HFFc6 (cell line): ENCODE measurements around the gene SLC7A14. TPM values are rescaled to one million over a fixed set of nuclear protein-coding genes. Genes with fewer than 3 reads are reported as not detected.

Experiments
- DNase-seq: peaks from one replicate; pipeline ENCODE4 v3.0.0-alpha.2; 2018
- H3K27ac Mint-ChIP-seq: 2 replicates; pipeline ENCODE4 v1.8.0; 2020; ENCODE audit warnings: mild to moderate bottlenecking, mixed read lengths
- H3K27me3 Mint-ChIP-seq: 2 replicates; pipeline ENCODE4 v1.8.0; 2021; ENCODE audit warnings: mild to moderate bottlenecking, moderate library complexity, mixed read lengths; ENCODE audit not compliant: insufficient read depth
- H3K36me3 Mint-ChIP-seq: 2 replicates; pipeline ENCODE4 v1.8.0; 2021; ENCODE audit warnings: low read depth, mixed read lengths
- H3K4me1 Mint-ChIP-seq: 2 replicates; pipeline ENCODE4 v1.8.0; 2020; ENCODE audit warnings: low read depth, mixed read lengths
- H3K4me3 Mint-ChIP-seq: 2 replicates; pipeline ENCODE4 v1.8.0; 2020; ENCODE audit warnings: mild to moderate bottlenecking, moderate library complexity, mixed read lengths
- H3K9me3 Mint-ChIP-seq: 2 replicates; pipeline ENCODE4 v1.8.0; 2020; ENCODE audit warnings: mild to moderate bottlenecking, mixed read lengths
- total RNA-seq, 6 experiments: library from RNA; stranded (reverse); fragmentation: NEBNext Ultra II Directional; extraction: Animal tissue kit (Norgen Biotek cat#: 25700); gene quantifications; 2 replicates in 1 of 6; 3 replicates in 5 of 6; pipeline ENCODE4 v1.2.3, GENCODE V29; 2021
- TF ChIP-seq, protein P1 (sequence below): fragments of 200-600 bp; sonication (generic); IDR thresholded peaks from 2 replicates; pipeline ENCODE4 v1.5.0; 2021; ENCODE audit warnings: antibody characterized with exemption, mild to moderate bottlenecking

The SLC7A14 gene
- total RNA-seq, 6 experiments from 2014 or later = 0.14 to 0.53 (median 0.39) TPM

DNA sequence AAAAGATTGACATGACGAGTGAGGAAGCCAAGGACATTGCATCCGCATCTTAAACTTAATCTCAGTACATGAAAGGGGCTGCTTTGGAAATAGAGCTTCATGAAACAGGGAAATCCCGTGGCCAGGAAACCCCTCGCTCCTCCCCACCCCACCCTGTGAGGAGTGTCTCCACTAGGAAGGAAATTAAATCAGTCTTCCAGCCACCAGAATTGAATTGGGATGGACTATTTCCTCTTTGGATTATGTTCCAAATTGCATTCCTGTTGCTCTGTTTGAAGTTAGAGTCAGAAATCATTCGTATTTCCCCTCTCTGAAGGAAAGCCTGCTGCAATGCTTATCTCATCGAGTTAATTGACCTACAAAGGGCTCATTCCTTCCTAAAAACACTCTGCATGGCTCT lies 131.4 kb downstream of the SLC7A14 start:
- H3K9me3 Mint-ChIP-seq = no peaks in the 10 kb centered on the region
- peaks cover 15% of the 10 kb centered on the region for H3K27me3 Mint-ChIP-seq
- no peak overlapping the region for H3K27ac Mint-ChIP-seq
- TF ChIP-seq, protein P1, sequence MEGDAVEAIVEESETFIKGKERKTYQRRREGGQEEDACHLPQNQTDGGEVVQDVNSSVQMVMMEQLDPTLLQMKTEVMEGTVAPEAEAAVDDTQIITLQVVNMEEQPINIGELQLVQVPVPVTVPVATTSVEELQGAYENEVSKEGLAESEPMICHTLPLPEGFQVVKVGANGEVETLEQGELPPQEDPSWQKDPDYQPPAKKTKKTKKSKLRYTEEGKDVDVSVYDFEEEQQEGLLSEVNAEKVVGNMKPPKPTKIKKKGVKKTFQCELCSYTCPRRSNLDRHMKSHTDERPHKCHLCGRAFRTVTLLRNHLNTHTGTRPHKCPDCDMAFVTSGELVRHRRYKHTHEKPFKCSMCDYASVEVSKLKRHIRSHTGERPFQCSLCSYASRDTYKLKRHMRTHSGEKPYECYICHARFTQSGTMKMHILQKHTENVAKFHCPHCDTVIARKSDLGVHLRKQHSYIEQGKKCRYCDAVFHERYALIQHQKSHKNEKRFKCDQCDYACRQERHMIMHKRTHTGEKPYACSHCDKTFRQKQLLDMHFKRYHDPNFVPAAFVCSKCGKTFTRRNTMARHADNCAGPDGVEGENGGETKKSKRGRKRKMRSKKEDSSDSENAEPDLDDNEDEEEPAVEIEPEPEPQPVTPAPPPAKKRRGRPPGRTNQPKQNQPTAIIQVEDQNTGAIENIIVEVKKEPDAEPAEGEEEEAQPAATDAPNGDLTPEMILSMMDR = no peak
- H3K4me1 Mint-ChIP-seq = peaks cover 5% of the 10 kb centered on the region; the same call in 1 of the 2 replicates
- DNase-seq = no peak
- no peaks in the 10 kb centered on the region for H3K36me3 Mint-ChIP-seq
- no peak overlapping the region for H3K4me3 Mint-ChIP-seq

DNA sequence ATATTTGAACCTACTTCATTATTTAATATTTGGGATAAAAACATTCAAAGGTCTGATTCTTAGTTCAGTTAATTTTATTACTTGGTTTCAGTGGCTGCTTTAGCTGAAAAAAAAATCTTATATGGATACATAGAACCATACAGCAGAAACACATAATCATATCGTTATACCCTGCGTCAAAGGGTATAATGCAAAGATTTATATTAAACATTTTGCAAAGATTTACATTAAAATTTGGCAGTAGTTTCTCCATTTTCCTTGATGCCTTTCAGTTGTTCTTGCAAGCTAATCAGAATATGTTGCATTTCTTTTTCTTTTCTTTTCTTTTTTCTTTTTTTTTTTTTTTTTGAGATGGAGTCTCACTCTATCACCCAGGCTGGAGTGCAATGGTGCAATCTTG lies 135.8 kb downstream of the SLC7A14 start:
- H3K4me3 Mint-ChIP-seq = no peak overlapping the region

DNA sequence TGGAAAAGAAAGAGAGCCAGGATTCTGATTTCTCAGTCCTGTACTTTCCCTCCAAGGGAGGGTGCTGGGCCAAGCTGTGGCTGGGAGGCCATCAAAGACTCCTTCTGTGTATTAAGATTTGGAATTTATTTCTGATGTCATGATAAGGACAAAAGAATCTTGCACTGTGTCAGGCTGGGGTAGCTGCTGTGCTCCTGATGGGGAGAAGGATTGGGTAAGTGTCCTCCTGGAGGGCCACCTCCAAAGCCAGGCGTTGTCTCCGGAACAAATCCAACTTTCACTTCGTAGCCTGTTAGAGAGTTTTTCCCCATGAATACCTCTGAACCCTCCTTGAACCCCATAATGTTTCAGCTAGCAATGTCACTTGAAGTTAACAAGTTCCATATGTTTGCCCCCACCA lies 137.3 kb downstream of the SLC7A14 start:
- no peak for DNase-seq
- Mint-ChIP-seq H3K27ac (no peak overlapping the region), H3K36me3 (no peaks in the 10 kb centered on the region), H3K9me3 (no peaks in the 10 kb centered on the region), H3K4me3 (no peak overlapping the region), H3K27me3 (peaks cover 2% of the 10 kb centered on the region; the same call in 1 of the 2 replicates), H3K4me1 (peaks cover 9% of the 10 kb centered on the region; the same call in 1 of the 2 replicates)
- TF ChIP-seq, protein P1 = no peak

More for the DNA sequence above, 135.8 kb downstream of the SLC7A14 start:
- Mint-ChIP-seq H3K27ac (no peak overlapping the region), H3K27me3 (no peaks in the 10 kb centered on the region), H3K36me3 (no peaks in the 10 kb centered on the region), H3K9me3 (no peaks in the 10 kb centered on the region), H3K4me1 (peaks cover 9% of the 10 kb centered on the region; the same call in 1 of the 2 replicates)
- DNase-seq = no peak
- TF ChIP-seq, protein P1 = no peak

DNA sequence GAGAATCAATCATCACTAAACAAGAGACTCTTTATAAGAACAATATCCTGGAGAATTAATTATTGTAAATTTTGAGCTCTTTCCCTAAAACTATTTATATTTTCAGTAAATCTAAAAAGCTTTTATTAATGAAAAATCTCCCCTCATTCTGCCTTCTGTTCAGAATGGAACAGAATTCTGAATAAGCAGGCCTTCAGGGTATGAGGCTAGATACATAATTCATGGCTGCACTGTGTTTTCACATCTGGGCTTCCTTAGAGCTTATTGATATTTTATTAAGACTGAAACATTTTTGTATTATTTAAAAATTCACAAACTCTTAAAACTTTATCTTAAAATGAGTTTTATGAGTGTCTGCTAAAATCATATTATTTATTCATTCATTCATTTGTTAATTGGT lies 142.4 kb downstream of the SLC7A14 start:
- TF ChIP-seq, protein P1 = no peak
- DNase-seq = no peak
- Mint-ChIP-seq H3K4me3 (no peak overlapping the region), H3K4me1 (peaks cover 11% of the 10 kb centered on the region), H3K27me3 (peaks cover 2% of the 10 kb centered on the region; the same call in 1 of the 2 replicates), H3K36me3 (no peaks in the 10 kb centered on the region), H3K9me3 (no peaks in the 10 kb centered on the region), H3K27ac (no peak overlapping the region)

DNA sequence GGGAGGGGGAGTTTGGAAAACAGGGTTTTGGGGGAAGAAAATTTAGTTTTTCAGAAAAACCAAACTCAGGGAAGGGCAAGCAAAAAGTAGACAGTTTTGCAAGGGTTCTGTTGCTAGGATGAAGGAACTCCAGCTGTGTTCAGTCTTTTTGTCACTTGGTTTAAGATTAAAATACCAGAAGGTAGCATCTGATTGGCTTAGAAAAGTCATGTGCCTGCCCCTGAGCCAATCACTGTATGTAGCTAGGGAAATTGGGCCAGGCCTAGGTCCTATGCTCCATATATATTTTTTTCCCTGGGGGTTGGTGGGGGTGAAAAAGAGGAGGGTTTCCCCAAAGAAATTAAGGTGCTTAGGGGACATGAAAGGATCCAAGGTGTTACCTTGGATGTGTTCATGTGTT lies 142.9 kb downstream of the SLC7A14 start:
- Mint-ChIP-seq H3K4me3 (no peak overlapping the region), H3K4me1 (peaks cover 8% of the 10 kb centered on the region), H3K36me3 (no peaks in the 10 kb centered on the region), H3K9me3 (no peaks in the 10 kb centered on the region), H3K27ac (no peak overlapping the region), H3K27me3 (peaks cover 2% of the 10 kb centered on the region; the same call in 1 of the 2 replicates)
- DNase-seq = no peak
- TF ChIP-seq, protein P1 = no peak

DNA sequence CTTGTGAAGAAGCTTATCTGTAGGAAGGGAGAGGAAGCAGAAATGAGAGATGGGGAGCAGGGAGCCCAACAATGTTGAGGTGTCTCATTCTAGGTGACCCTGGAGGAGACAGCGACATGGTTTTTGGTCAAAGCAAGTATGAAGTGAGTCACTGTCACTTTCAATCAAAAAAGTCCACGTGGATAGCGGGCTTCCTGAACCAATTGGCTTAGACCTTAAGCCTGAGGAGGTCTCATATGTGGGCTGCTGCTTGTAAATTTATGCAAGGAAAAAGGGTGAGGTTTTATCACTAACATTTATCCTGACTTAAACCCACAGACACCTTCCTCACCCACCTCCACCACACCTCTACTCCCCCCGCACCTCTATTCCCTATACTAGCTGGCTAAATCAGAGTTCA lies 144.5 kb downstream of the SLC7A14 start:
- Mint-ChIP-seq H3K27me3 (peaks cover 2% of the 10 kb centered on the region; the same call in 1 of the 2 replicates), H3K4me3 (no peak overlapping the region), H3K9me3 (no peaks in the 10 kb centered on the region)

More for the DNA sequence above, 144.5 kb downstream of the SLC7A14 start:
- no peak for DNase-seq
- Mint-ChIP-seq H3K27ac (no peak overlapping the region), H3K4me1 (peaks cover 8% of the 10 kb centered on the region), H3K36me3 (no peaks in the 10 kb centered on the region)
- TF ChIP-seq, protein P1 = no peak
